EL (cell line): ENCODE results near the gene RNF14.
"Not testable (repeated sequence)": the region's sequence is repeated elsewhere in the genome, so short reads cannot be mapped to it uniquely, and the experiment has no call there.

Experiments
- DNase-seq: peaks from one replicate; pipeline ENCODE4 v3.0.0-alpha.2; 2016

The RNF14 gene

DNA sequence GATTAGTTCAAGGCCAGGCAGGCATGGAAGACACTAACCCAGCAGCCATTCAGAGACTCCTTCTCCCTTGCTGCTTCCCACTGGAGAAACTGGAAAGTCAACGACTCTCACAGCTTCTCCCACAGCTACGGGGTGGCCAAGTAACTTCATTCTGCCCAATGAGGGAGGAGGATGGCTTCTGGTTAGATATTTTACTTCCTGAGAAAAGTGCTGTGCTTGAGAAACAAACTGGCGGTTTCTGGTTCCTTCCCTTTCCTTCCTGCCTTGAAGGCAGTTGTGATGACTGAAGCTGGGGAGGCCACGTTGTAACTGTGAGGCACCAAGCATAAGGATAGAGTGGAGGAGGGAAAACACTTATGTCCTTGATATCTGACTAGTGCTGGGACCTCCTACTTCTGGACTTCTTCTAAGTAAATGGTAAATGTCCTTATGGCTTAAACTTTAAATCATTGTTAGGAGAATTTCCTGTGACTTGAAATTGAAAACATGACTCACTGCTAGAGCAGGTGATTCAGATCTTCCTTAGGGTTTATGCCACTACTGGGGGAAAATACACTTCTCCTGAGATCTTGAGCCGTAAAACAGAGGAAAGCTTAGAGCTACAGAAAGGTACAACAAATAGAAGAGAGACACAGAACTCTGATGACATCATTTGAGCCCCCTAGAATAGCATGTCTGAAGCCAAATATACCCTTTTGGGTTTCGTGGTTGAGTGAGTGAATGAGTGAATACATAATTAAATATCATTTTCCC is 47.1 kb downstream of the RNF14 start:
- DNase-seq: peak; percentile 40

GRCh38 chr5:142016556-142016955 is 47.7 kb downstream of the RNF14 start:
- DNase-seq: no peak

DNA sequence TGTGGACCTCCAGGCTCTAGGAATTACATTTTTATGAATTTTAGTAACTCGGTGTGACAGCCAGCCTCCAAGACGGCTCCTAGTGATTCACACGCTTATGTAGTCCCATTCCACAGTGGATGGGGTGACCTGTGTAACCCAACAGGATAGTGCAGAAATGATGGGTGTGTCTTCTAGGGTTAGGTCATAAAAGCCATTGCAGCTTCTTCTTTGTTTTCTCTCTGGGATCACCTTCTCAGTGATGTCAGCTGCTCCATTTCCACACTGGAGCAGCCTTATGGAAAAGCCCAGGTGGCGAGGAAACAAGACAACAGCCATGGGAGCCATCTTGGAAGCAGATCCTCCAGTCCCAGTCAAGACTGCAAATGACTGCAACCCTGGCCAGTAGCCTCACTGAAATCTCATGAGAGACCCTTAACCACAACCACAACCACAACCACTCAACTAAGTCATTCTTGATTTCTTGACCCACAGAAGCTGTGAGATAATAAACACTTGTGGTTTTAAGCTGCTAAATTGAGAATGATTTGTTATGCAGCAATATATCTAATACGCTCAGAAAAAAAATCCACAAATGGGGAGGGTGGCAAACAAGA is 49.0 kb downstream of the RNF14 start:
- DNase-seq: peak; percentile 24

DNA sequence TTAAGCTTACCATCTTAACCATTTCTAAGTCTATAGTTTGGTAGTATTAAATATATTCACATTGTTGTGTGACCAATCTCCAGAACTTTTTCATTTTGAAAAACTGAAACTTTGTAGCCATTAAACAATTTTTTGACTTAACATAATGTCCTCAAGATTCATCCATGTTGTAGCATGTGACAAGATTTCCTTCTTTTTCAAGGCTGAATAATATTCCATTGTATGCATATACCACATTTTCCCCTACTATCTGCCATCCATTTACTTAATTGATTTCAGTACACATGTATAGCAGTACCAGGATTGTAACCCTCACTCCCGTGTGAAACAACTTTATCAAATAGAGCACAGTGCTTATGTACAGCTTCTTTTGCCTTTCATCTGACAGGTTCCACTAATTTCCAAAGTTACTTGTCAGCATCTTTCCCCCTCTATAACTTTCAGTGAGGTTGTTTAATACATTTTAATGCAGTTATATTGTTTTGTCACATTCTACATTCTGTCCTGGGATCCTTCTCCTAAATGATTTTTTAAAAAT is 51.3 kb downstream of the RNF14 start:
- no peak for DNase-seq

DNA sequence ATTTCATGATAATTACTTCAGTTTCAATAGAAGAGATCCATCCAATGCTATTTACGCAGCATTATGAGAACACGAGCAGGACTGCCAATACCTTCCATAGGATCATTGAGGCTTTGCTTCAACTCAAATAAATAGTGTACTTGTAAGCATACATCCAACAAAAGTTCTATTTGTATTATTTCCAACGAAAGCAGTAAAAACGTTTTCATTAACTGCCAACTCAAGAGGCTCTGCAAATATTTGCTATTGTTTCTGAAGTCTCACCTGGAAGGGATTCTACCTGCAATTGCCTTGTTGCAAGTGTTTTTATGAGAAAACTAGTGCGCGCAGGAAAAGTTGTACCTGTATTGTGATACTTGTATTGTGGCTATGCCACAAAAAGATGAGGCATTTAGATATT is 54.9 kb downstream of the RNF14 start:
- no peak for DNase-seq

DNA sequence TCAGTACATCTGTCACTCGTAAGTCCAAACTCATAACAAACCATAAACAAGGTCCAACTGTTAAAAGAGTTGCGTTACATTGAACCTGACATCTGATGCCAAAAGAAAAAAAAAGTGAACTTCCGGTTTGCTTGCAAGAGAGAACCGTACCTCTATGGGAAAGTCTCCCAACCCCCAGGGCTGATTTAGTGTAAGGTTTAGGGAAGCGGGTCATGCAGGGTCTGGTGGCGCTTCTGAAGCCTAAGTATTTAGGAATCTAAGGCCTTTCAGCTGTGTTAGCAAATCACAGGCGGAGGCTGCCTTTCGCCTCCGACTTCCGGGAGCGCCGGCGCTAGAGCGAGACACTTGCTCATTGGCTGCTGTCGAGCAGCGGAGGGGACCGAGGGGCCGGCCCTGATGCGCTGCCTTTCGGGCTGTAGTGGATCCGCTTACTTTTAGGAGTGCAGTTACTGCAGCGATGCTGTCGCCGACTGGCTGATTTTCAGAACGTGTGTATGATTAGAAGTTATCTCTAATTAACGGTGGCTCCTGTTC is 55.9 kb downstream of the RNF14 start:
- DNase-seq: peak; percentile 92

GRCh38 chr5:142025637-142026036 is 56.7 kb downstream of the RNF14 start:
- DNase-seq: no peak

GRCh38 chr5:142032150-142032549 is 63.2 kb downstream of the RNF14 start:
- DNase-seq: no peak

DNA sequence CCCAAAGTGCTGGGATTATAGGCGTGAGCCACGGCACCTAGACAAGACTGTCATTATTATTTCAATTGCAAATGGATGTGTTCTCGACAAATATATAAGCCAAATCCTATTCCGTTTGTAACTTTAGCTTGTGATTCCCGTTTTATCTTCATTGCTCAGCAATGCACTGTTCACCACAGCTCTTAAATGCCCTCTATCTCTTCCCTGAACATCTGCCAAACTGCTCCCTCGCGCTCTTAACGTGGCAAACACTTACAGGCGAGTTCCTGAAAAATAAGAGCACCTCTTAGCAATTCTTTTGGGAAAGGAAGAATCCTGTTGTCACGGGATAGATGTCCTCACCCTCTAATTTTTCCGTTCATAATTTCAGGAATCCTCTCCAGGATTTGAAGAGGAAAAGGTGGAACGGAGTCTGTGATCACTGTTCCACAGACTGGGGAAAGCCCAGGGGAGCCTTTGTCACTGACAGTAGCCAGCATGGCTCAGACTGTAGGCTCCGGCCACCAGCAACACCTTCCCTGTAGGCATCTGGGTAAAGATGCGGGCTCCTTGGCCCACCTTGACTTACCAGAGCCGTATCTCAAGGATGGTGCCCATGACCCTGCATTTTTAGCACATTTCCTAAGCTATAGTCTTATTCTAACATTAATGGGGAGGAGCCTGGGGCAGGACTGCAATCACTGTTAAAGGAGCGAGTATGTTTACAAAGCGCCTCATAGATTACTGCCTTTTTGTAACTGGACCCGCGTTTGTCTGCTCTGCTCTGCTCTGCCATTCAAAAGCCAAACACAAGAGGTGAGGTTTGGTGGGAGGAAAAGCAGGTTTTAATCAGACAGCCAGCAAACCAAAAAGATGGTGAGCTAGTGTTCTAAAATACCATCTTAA is 64.1 kb downstream of the RNF14 start:
- no peak for DNase-seq

- DNase-seq: not testable (repeated sequence)
Observed at GRCh38 chr5:142033632-142034567, 65.0 kb downstream of the RNF14 start.

GRCh38 chr5:142034994-142035393 is 66.1 kb downstream of the RNF14 start:
- no peak for DNase-seq

- no peak for DNase-seq
Observed at GRCh38 chr5:142036918-142037317, 68.0 kb downstream of the RNF14 start.

DNA sequence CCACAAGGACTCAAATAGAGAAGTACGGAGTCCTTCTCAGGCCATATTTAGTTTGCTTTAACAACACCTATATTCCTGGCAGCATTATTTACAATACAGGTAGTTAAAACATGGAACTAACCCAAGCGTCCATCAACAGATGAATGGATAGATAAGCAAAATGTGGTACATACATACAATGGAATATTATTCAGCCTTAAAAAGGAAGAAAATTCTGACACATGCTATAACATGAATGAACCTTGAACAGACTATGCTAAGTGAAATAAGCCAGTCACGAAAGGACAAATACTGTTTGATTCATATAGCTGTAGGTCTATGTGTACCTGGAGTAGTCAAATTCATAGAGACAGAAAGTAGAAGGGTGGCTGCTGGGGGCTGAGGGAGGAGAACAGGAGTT is 68.7 kb downstream of the RNF14 start:
- not testable (repeated sequence) for DNase-seq

DNA sequence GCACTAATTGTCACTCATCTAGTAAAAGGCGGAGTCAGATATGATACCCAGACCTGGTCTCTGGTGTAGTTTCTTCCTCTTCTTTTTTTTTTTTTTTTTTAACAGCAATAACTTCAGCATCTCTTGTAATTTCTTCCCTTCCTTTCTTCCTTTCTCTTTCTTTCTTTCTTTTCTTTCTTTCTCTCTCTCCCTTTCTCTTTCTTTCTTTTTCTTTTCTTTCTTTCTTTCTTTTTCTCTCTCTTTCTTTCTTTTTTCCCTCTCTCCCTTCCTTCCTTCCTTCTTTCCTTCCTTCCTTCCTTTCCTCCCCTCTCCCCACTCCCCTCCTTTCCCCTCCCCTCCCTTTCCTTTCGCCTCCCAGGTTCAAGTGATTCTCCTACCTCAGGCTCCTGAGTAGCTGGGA is 69.8 kb downstream of the RNF14 start:
- DNase-seq: no peak
